WTC11 (cell line): ENCODE data around the gene DDRGK1. TPM values are rescaled to one million over a fixed set of nuclear protein-coding genes. Genes with fewer than 3 reads are reported as not detected.

ENCODE experiments used
- ATAC-seq: fragments of 200-7000 bp; cut with Tn5 transposase; 2 replicates; pipeline ENCODE4 v1.10.0; 2021; ENCODE audit warnings: mild to moderate bottlenecking, moderate library complexity
- CTCF ChIA-PET: fragments of 300-600 bp; sonication (Branson Sonifier 250); formaldehyde crosslinking; loops from one replicate; lab custom pipeline; 2021; ENCODE audit warnings: antibody characterized with exemption; lab: Charles Lee
- POLR2A ChIA-PET: fragments of 350-600 bp; sonication (Branson Sonifier 250); formaldehyde crosslinking; loops from one replicate; lab custom pipeline; 2021; ENCODE audit warnings: antibody characterized with exemption; lab: Charles Lee
- DNase-seq: peaks from one replicate; pipeline ENCODE4 v3.0.0; 2021; ENCODE audit warnings: low spot score
- H3K27ac Mint-ChIP-seq: 2 replicates; pipeline ENCODE4 v1.8.0; 2021; ENCODE audit warnings: mixed read lengths
- H3K27me3 Mint-ChIP-seq: 2 replicates; pipeline ENCODE4 v1.8.0; 2021; ENCODE audit warnings: low read depth, mild to moderate bottlenecking, moderate library complexity, mixed read lengths
- H3K36me3 Mint-ChIP-seq: 2 replicates; pipeline ENCODE4 v1.8.0; 2021; ENCODE audit warnings: mixed read lengths
- H3K4me1 Mint-ChIP-seq: 2 replicates; pipeline ENCODE4 v1.8.0; 2022; ENCODE audit warnings: mixed read lengths
- H3K4me3 Mint-ChIP-seq: 2 replicates; pipeline ENCODE4 v1.8.0; 2021; ENCODE audit warnings: mild to moderate bottlenecking, moderate library complexity, mixed read lengths
- H3K9me3 Mint-ChIP-seq: 2 replicates; pipeline ENCODE4 v1.8.0; 2021; ENCODE audit warnings: mixed read lengths
- CREB1 ChIP-seq: sonication (generic); formaldehyde crosslinking; IDR thresholded peaks from 2 replicates; pipeline ENCODE4 v1.8.0; 2023; ENCODE audit warnings: mild to moderate bottlenecking, missing genetic modification reagents
- ELF4 ChIP-seq: sonication (generic); formaldehyde crosslinking; IDR thresholded peaks from 2 replicates; pipeline ENCODE4 v1.8.1; 2022; ENCODE audit warnings: low read depth, mild to moderate bottlenecking, moderate library complexity, missing genetic modification reagents
- EMX1 ChIP-seq: fragments of 250-450 bp; sonication (Bioruptor Pico); IDR thresholded peaks from 2 replicates; pipeline ENCODE4 v1.8.0; 2021; ENCODE audit warnings: mild to moderate bottlenecking
- ETV6 ChIP-seq: sonication (generic); formaldehyde crosslinking; IDR thresholded peaks from 2 replicates; pipeline ENCODE4 v1.8.1; 2022; ENCODE audit warnings: mild to moderate bottlenecking, missing genetic modification reagents
- FOXK1 ChIP-seq: sonication (generic); formaldehyde crosslinking; IDR thresholded peaks from 2 replicates; pipeline ENCODE4 v1.8.0; 2022; ENCODE audit warnings: mild to moderate bottlenecking, moderate library complexity, missing genetic modification reagents
- GABPB1 ChIP-seq: sonication (generic); formaldehyde crosslinking; IDR thresholded peaks from 2 replicates; pipeline ENCODE4 v1.8.1; 2023; ENCODE audit warnings: mild to moderate bottlenecking, missing genetic modification reagents
- GRHL2 ChIP-seq: fragments of 250-450 bp; sonication (Bioruptor Pico); IDR thresholded peaks from 2 replicates; pipeline ENCODE4 v1.8.0; 2022; ENCODE audit warnings: mild to moderate bottlenecking, moderate library complexity; ENCODE audit not compliant: insufficient replicate concordance, severe bottlenecking
- HMGA2 ChIP-seq: fragments of 250-450 bp; sonication (Bioruptor Pico); IDR thresholded peaks from 2 replicates; pipeline ENCODE4 v1.4.0; 2021; ENCODE audit warnings: mild to moderate bottlenecking, moderate library complexity
- IRF1 ChIP-seq: sonication (generic); formaldehyde crosslinking; IDR thresholded peaks from 2 replicates; pipeline ENCODE4 v1.8.0; 2023; ENCODE audit warnings: missing genetic modification reagents
- JUN ChIP-seq: sonication (generic); formaldehyde crosslinking; IDR thresholded peaks from 2 replicates; pipeline ENCODE4 v1.8.0; 2023; ENCODE audit warnings: mild to moderate bottlenecking, missing genetic modification reagents
- MAX ChIP-seq: sonication (generic); formaldehyde crosslinking; IDR thresholded peaks from 2 replicates; pipeline ENCODE4 v1.8.0; 2022; ENCODE audit warnings: mild to moderate bottlenecking, missing genetic modification reagents
- MXD4 ChIP-seq: fragments of 250-450 bp; sonication (Bioruptor Pico); IDR thresholded peaks from 2 replicates; pipeline ENCODE4 v1.8.0; 2021; ENCODE audit warnings: mild to moderate bottlenecking, moderate library complexity, borderline replicate concordance
- MYBL2 ChIP-seq: sonication (generic); formaldehyde crosslinking; IDR thresholded peaks from 2 replicates; pipeline ENCODE4 v1.8.1; 2023; ENCODE audit warnings: mild to moderate bottlenecking, moderate library complexity, missing genetic modification reagents
- NR1H2 ChIP-seq: sonication (generic); formaldehyde crosslinking; IDR thresholded peaks from 2 replicates; pipeline ENCODE4 v1.9.0; 2021; ENCODE audit warnings: mild to moderate bottlenecking, moderate library complexity, missing genetic modification reagents
- OVOL2 ChIP-seq: fragments of 250-450 bp; sonication (Bioruptor Pico); IDR thresholded peaks from 2 replicates; pipeline ENCODE4 v1.9.0; 2021; ENCODE audit warnings: mild to moderate bottlenecking, borderline replicate concordance
- PRRX2 ChIP-seq: fragments of 250-450 bp; sonication (Bioruptor Pico); IDR thresholded peaks from 2 replicates; pipeline ENCODE4 v1.8.0; 2021; ENCODE audit warnings: mild to moderate bottlenecking
- RORB ChIP-seq: fragments of 250-450 bp; sonication (Bioruptor Pico); IDR thresholded peaks from 2 replicates; pipeline ENCODE4 v1.9.0; 2021; ENCODE audit warnings: mild to moderate bottlenecking
- SOX15 ChIP-seq: fragments of 250-450 bp; sonication (Bioruptor Pico); IDR thresholded peaks from 2 replicates; pipeline ENCODE4 v1.9.0; 2021; ENCODE audit warnings: mild to moderate bottlenecking
- TCF7 ChIP-seq: sonication (generic); formaldehyde crosslinking; IDR thresholded peaks from 2 replicates; pipeline ENCODE4 v1.8.0; 2022; ENCODE audit warnings: mild to moderate bottlenecking, low read depth, missing genetic modification reagents, moderate library complexity
- TP53 ChIP-seq: sonication (generic); formaldehyde crosslinking; IDR thresholded peaks from 2 replicates; pipeline ENCODE4 v1.8.1; 2023; ENCODE audit warnings: mild to moderate bottlenecking, missing genetic modification reagents
- USF2 ChIP-seq: sonication (generic); formaldehyde crosslinking; IDR thresholded peaks from 2 replicates; pipeline ENCODE4 v1.8.1; 2023; ENCODE audit warnings: mild to moderate bottlenecking, missing genetic modification reagents, moderate library complexity
- ZBTB43 ChIP-seq: sonication (generic); formaldehyde crosslinking; IDR thresholded peaks from 2 replicates; pipeline ENCODE4 v1.8.1; 2023; ENCODE audit warnings: mild to moderate bottlenecking, missing genetic modification reagents
- ZNF138 ChIP-seq: sonication (generic); formaldehyde crosslinking; conservative IDR thresholded peaks from 2 replicates; pipeline ENCODE4 v1.8.1; 2022; ENCODE audit warnings: mild to moderate bottlenecking, moderate library complexity, missing genetic modification reagents
- total RNA-seq: library from RNA; stranded (reverse); gene quantifications from 3 replicates; pipeline ENCODE4 v1.2.3, GENCODE V29; 2021

Gene DDRGK1
- total RNA-seq, 1 experiment from 2014 or later, result 46.4 TPM

GRCh38 chr20:3194617-3195280 is 9.7 kb downstream of the DDRGK1 start:
- peaks cover 68% of the 10 kb centered on the region for H3K36me3 Mint-ChIP-seq
- H3K27me3 Mint-ChIP-seq, result no peaks in the 10 kb centered on the region

DNA sequence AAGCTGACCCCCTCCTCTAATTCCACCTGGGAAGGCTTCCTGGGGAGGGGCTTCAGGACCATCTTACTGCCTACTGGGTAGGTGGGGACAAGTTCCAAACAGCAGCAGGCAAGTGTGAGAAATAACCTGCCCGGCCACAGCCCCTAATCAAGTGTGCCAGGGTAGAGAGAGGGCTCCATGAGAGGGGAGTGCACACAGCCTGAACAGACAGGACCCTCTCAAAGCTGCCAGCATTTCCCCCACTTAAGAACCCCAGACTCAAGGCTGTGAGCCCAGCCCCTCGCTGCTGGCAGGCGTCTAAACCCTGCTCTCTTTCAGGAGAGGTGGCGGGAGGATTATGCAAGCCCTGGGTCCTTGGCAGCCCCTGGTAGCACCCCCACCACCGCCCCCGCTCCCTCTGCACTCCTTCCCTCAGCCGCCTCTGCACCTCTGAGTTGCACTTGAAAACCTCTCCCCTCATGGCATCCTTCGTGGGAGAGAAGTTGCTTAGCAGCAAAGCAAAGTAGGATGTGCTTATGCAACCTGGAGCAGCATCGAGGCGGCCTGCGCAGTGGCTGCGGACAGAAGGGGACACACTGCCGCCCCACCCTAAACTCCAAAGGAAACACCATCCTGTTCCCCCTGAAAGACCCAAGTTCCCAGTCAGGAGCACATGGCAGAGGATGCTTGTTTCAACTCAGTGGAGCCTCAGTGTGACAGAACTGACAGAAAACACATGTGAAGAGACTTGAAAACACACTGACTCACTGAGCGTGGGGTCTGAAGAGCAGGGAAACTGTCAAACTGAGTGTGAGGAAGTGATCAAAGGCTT is 10.5 kb downstream of the DDRGK1 start:
- TF ChIP-seq PRRX2 (CRISPR knock-in tag) (no peak), CREB1 (no peak)
- ATAC-seq (no peak), DNase-seq (no peak)

More at GRCh38 chr20:3194617-3195280, 9.7 kb downstream of the DDRGK1 start:
- no peak overlapping the region for H3K4me3 Mint-ChIP-seq
- TF ChIP-seq EMX1, result no peak
- TF ChIP-seq, all 79 proteins: peak for 0
- no peak overlapping the region for H3K27ac Mint-ChIP-seq
- POLR2A ChIA-PET, result no interaction called here
- peaks cover 4% of the 10 kb centered on the region for H3K4me1 Mint-ChIP-seq
- no peaks in the 10 kb centered on the region for H3K9me3 Mint-ChIP-seq
- CTCF ChIA-PET, result no interaction called here
- DNase-seq, result no peak
- ATAC-seq, result no peak

GRCh38 chr20:3192226-3193015 is 12.1 kb downstream of the DDRGK1 start:
- H3K36me3 Mint-ChIP-seq, result peaks cover 51% of the 10 kb centered on the region

More for the DNA sequence above, 10.5 kb downstream of the DDRGK1 start:
- H3K4me3 Mint-ChIP-seq, result no peak overlapping the region
- H3K9me3 Mint-ChIP-seq, result no peaks in the 10 kb centered on the region
- H3K27me3 Mint-ChIP-seq, result no peaks in the 10 kb centered on the region
- H3K27ac Mint-ChIP-seq, result no peak overlapping the region
- peaks cover 9% of the 10 kb centered on the region for H3K4me1 Mint-ChIP-seq
- peaks cover 60% of the 10 kb centered on the region for H3K36me3 Mint-ChIP-seq
- CTCF ChIA-PET, result no interaction called here
- POLR2A ChIA-PET, result no interaction called here

GRCh38 chr20:3190681-3191111 is 13.8 kb downstream of the DDRGK1 start:
- Mint-ChIP-seq H3K36me3 (peaks cover 40% of the 10 kb centered on the region), H3K4me3 (no peak overlapping the region), H3K27ac (no peak overlapping the region), H3K9me3 (no peaks in the 10 kb centered on the region), H3K27me3 (no peaks in the 10 kb centered on the region), H3K4me1 (peaks cover 9% of the 10 kb centered on the region)
- POLR2A ChIA-PET, result no interaction called here
- DNase-seq (peak; percentile 22), ATAC-seq (peak; percentile 68)
- CTCF ChIA-PET, result no interaction called here
- TF ChIP-seq FOXK1 (CRISPR knock-in tag) (no peak), MXD4 (CRISPR knock-in tag) (no peak), JUN (CRISPR knock-in tag) (no peak), TP53 (CRISPR knock-in tag) (no peak), OVOL2 (CRISPR knock-in tag) (no peak), USF2 (CRISPR knock-in tag) (no peak), ETV6 (CRISPR knock-in tag) (no peak), ELF4 (CRISPR knock-in tag) (no peak)

More at GRCh38 chr20:3192226-3193015, 12.1 kb downstream of the DDRGK1 start:
- ChIA-PET CTCF (no interaction called here), POLR2A (no interaction called here)
- ATAC-seq (no peak), DNase-seq (no peak)
- no peak overlapping the region for H3K4me3 Mint-ChIP-seq
- H3K27me3 Mint-ChIP-seq, result no peaks in the 10 kb centered on the region
- no peaks in the 10 kb centered on the region for H3K9me3 Mint-ChIP-seq
- H3K27ac Mint-ChIP-seq, result no peak overlapping the region
- peaks cover 9% of the 10 kb centered on the region for H3K4me1 Mint-ChIP-seq
- no peak for TF ChIP-seq ZNF138 (CRISPR knock-in tag)
- TF ChIP-seq ZBTB43, result no peak
- no peak for TF ChIP-seq MAX
- no peak for TF ChIP-seq PRRX2 (CRISPR knock-in tag)
- TF ChIP-seq SOX15 (CRISPR knock-in tag), result no peak
- TF ChIP-seq IRF1 (CRISPR knock-in tag), result no peak
- TF ChIP-seq MYBL2, result no peak
- no peak for TF ChIP-seq GABPB1 (CRISPR knock-in tag)
- no peak for TF ChIP-seq RORB
- TF ChIP-seq NR1H2 (CRISPR knock-in tag), result no peak
- no peak for TF ChIP-seq TCF7 (CRISPR knock-in tag)
- TF ChIP-seq FOXK1 (CRISPR knock-in tag), result no peak
- TF ChIP-seq GRHL2 (CRISPR knock-in tag), result no peak
- TF ChIP-seq MXD4 (CRISPR knock-in tag), result no peak
- TF ChIP-seq CREB1, result no peak
- no peak for TF ChIP-seq HMGA2 (CRISPR knock-in tag)
- TF ChIP-seq JUN (CRISPR knock-in tag), result no peak
